HUDEP-2 (cell line): ENCODE data around the gene UNCX.

ENCODE experiments used
- DNase-seq, 76 experiments: peaks; one replicate each; lab custom pipeline; 2025; ENCODE audit not compliant: unreplicated experiment in 76 of 76; lab: John Stamatoyannopoulos, UW

UNCX gene

GRCh38 chr7:1214516-1214915 is 18.2 kb upstream of the UNCX start:
- DNase-seq, result no peak

- no peak for DNase-seq
Measured at GRCh38 chr7:1218541-1219165, 14.0 kb upstream of the UNCX start.

- no peak for DNase-seq
Measured at GRCh38 chr7:1219498-1219897, 13.2 kb upstream of the UNCX start.

- DNase-seq, result no peak
Measured at GRCh38 chr7:1220000-1220726, 12.5 kb upstream of the UNCX start.

GRCh38 chr7:1220977-1221745 is 11.5 kb upstream of the UNCX start:
- DNase-seq, result no peak

GRCh38 chr7:1223196-1223981 is 9.3 kb upstream of the UNCX start:
- DNase-seq, result peak in 1 of 76 experiments; percentile 14

- DNase-seq, result no peak
Measured at GRCh38 chr7:1224086-1224716, 8.5 kb upstream of the UNCX start.

GRCh38 chr7:1225030-1225429 is 7.6 kb upstream of the UNCX start:
- no peak for DNase-seq

GRCh38 chr7:1225441-1226185 is 7.1 kb upstream of the UNCX start:
- DNase-seq, result peak in 16 of 76 experiments; percentile 2 to 52 (median 22)

GRCh38 chr7:1226186-1226901 is 6.3 kb upstream of the UNCX start:
- DNase-seq, result no peak

GRCh38 chr7:1227071-1227804 is 5.4 kb upstream of the UNCX start:
- no peak for DNase-seq

GRCh38 chr7:1227814-1228544 is 4.7 kb upstream of the UNCX start:
- DNase-seq, result no peak

- no peak for DNase-seq
Measured at GRCh38 chr7:1228545-1229201, 4.0 kb upstream of the UNCX start.

GRCh38 chr7:1229202-1229947 is 3.3 kb upstream of the UNCX start:
- DNase-seq, result no peak

GRCh38 chr7:1229956-1230355 is 2.7 kb upstream of the UNCX start:
- no peak for DNase-seq

- no peak for DNase-seq
Measured at GRCh38 chr7:1230411-1231213, 2.1 kb upstream of the UNCX start.
